NCI-H2196 (cell line): ENCODE measurements around the gene PKDCC.

Experiments
- DNase-seq: peaks from one replicate; lab custom pipeline; 2025; ENCODE audit not compliant: unreplicated experiment; lab: John Stamatoyannopoulos, UW

PKDCC gene

GRCh38 chr2:42047488-42048298 is at the start of gene PKDCC:
Gene PKDCC (plus strand): TSS chr2:42048021. CDS start chr2:42048200, 179 bp downstream.
- peak; percentile 71 for DNase-seq

GRCh38 chr2:41998186-41999127 is 49.4 kb upstream of the PKDCC start:
- DNase-seq = no peak

GRCh38 chr2:41999128-41999480 is 48.7 kb upstream of the PKDCC start:
- DNase-seq = no peak

- DNase-seq = no peak
Observed at GRCh38 chr2:41999592-42000281, 48.1 kb upstream of the PKDCC start.

- no peak for DNase-seq
Observed at GRCh38 chr2:42001711-42002201, 46.1 kb upstream of the PKDCC start.

- DNase-seq = no peak
Observed at GRCh38 chr2:42007551-42007950, 40.3 kb upstream of the PKDCC start.

GRCh38 chr2:42008241-42008921 is 39.4 kb upstream of the PKDCC start:
- no peak for DNase-seq

- no peak for DNase-seq
Observed at GRCh38 chr2:42009657-42010580, 37.9 kb upstream of the PKDCC start.

GRCh38 chr2:42010743-42011298 is 37.0 kb upstream of the PKDCC start:
- no peak for DNase-seq

- no peak for DNase-seq
Observed at GRCh38 chr2:42012137-42012536, 35.7 kb upstream of the PKDCC start.

GRCh38 chr2:42012651-42013050 is 35.2 kb upstream of the PKDCC start:
- no peak for DNase-seq

GRCh38 chr2:42013409-42013808 is 34.4 kb upstream of the PKDCC start:
- DNase-seq = no peak

- DNase-seq = no peak
Observed at GRCh38 chr2:42021464-42021863, 26.4 kb upstream of the PKDCC start.

- peak; percentile 23 for DNase-seq
Observed at GRCh38 chr2:42025151-42025582, 22.7 kb upstream of the PKDCC start.

- DNase-seq = no peak
Observed at GRCh38 chr2:42026272-42026671, 21.5 kb upstream of the PKDCC start.

GRCh38 chr2:42028571-42029148 is 19.2 kb upstream of the PKDCC start:
- no peak for DNase-seq

- DNase-seq = no peak
Observed at GRCh38 chr2:42029171-42029570, 18.6 kb upstream of the PKDCC start.

- DNase-seq = no peak
Observed at GRCh38 chr2:42029639-42030199, 18.1 kb upstream of the PKDCC start.
